Measurements from ENCODE around the gene TM4SF5. TPM values are rescaled to one million over a fixed set of nuclear protein-coding genes. Genes with fewer than 3 reads are reported as not detected.
A peak's percentile ranks its signal among the peaks of the same experiment; 100 is the strongest.

TM4SF5 gene
- total RNA-seq, 3 donors from 2014 or later (not counting 1 experiment from before 2014, with no cell fraction given), result not detected

DNA sequence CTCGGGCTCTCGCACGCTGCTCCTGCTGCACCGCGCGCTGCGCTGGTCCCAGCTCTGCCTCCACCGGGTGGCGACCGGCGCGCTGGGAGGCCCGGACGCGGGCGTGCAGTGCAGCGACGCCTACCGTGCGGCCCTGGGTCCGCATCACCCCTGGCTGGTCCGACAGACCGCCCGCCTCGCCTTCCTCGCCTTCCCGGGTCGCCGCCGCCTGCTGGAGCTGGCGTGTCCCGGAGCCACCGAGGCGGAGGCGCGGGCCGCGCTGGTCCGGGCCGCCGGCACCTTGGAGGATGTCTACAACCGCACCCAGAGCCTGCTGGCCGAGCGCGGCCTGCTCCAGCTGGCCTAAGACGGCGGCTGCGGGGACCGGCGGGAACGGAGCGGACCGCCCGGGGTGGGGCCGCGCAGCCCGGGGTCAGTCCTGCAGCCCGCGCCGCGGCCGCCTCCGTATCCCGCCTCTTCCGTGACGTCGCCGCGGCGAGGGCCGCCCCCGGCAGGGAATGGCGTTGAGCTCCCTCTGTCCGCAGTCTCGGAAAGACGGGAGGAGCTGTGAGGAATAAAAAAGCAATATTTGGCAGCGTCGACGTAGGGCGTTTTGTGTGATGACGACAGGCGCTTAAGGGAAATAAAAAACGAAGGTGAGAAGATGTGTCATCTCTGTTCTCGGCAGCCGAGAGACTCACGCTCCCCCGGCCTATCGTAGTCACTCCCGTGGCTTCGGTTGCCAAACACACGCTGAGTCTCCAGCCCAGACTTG, 18.4 kb downstream of the TM4SF5 start:
- Histone ChIP-seq H3K27me3 (ENCODE audit: control insufficient read depth, insufficient read depth, low read length) (peaks cover 24% of the 10 kb centered on the region), H3K36me3 (ENCODE audit: control insufficient read depth, insufficient read depth, low read length) (no peaks in the 10 kb centered on the region), H3K4me3 (ENCODE audit: low read length) (peak overlapping the region; percentile 59), H3K9me3 (ENCODE audit: control insufficient read depth, insufficient read depth, low read length) (no peaks in the 10 kb centered on the region), H3K27ac (ENCODE audit: low read length) (peak overlapping the region; percentile 79), H3K4me1 (ENCODE audit: control insufficient read depth, insufficient read depth, low read length) (peaks cover 33% of the 10 kb centered on the region)
- H3K27me3 Mint-ChIP-seq (ENCODE audit: low read depth in 2 of 2), result peaks cover 19 to 21% of the 10 kb centered on the region in 2 donors
- DNase-seq, result peak; percentile 78 to 90
- no peaks in the 10 kb centered on the region for H3K36me3 Mint-ChIP-seq
- intact Hi-C loops (cut with micrococcal nuclease), result loop anchor here (2.0 to 5.0 kb wide), 2 partner anchors 17 to 78 kb away; partner anchors contain the start of genes ARRB2 and PLD2
- H3K4me1 Mint-ChIP-seq, result peaks cover 13 to 16% of the 10 kb centered on the region in 2 donors
- H3K4me3 Mint-ChIP-seq, result peak overlapping the region; percentile 93
- peak overlapping the region; percentile 85 for H3K27ac Mint-ChIP-seq
- TF ChIP-seq CTCF (IDR thresholded peaks at IDR 0.05), result peak; percentile 84
- WGBS (ENCODE audit: insufficient coverage), result under 1% methylated on average over 91 of the region's 91 CpGs
- H3K9me3 Mint-ChIP-seq, result no peaks in the 10 kb centered on the region
- ATAC-seq, result peak; percentile 79 to 92 (median 82)

DNA sequence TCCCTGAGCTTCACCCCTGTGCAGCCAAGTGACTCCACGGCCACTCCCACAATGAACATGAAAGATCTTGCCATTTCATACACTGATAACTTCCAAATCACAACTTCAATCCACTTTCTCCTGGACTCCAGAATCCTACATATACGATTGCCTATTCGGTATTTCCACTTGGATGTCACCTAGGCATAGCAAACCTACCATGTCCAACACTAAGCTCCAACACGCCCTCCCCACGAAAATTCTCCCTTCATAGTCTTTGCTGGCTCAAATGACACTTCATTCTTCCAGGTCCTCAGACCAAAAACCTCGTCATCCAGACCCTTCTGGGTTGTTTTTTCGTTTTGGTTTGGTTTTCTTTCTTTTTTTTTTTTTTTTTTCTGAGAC, 19.0 kb downstream of the TM4SF5 start:
- peaks cover 14 to 18% of the 10 kb centered on the region in 2 donors for H3K4me1 Mint-ChIP-seq
- Histone ChIP-seq H3K36me3 (ENCODE audit: control insufficient read depth, insufficient read depth, low read length) (no peaks in the 10 kb centered on the region), H3K9me3 (ENCODE audit: control insufficient read depth, insufficient read depth, low read length) (no peaks in the 10 kb centered on the region), H3K27ac (ENCODE audit: low read length) (peak overlapping the region; percentile 79), H3K27me3 (ENCODE audit: control insufficient read depth, insufficient read depth, low read length) (peaks cover 18% of the 10 kb centered on the region), H3K4me3 (ENCODE audit: low read length) (peak overlapping the region; percentile 59), H3K4me1 (ENCODE audit: control insufficient read depth, insufficient read depth, low read length) (peaks cover 30% of the 10 kb centered on the region)
- peak overlapping the region; percentile 93 for H3K4me3 Mint-ChIP-seq
- H3K9me3 Mint-ChIP-seq, result no peaks in the 10 kb centered on the region
- no peak for ATAC-seq
- 63% methylated on average over 5 of the region's 7 CpGs for WGBS (ENCODE audit: insufficient coverage)
- H3K27ac Mint-ChIP-seq, result peak overlapping the region; percentile 85
- H3K27me3 Mint-ChIP-seq (ENCODE audit: low read depth in 2 of 2), result peaks cover 17 to 21% of the 10 kb centered on the region in 2 donors
- no peaks in the 10 kb centered on the region for H3K36me3 Mint-ChIP-seq
- intact Hi-C loops (cut with micrococcal nuclease), result loop anchor here (2.0 to 5.0 kb wide), 2 partner anchors 16 to 78 kb away; partner anchors contain the start of genes ARRB2 and PLD2
- no peak for DNase-seq
- no peak for TF ChIP-seq CTCF (IDR thresholded peaks at IDR 0.05)

- intact Hi-C loops (cut with micrococcal nuclease), result loop anchor here (5.0 kb wide), 2 partner anchors 42 to 107 kb away; partner anchors contain the start of gene CHRNE
- no CpG with 5 or more reads among the region's 1 CpG for WGBS (ENCODE audit: insufficient coverage)
These were observed 23.5 kb downstream of the TM4SF5 start for GRCh38 chr17:4795168-4795567.

More at GRCh38 chr17:4795168-4795567, 23.5 kb downstream of the TM4SF5 start:
- no peak overlapping the region for H3K4me3 ChIP-seq (ENCODE audit: low read length)
- H3K36me3 ChIP-seq (ENCODE audit: control insufficient read depth, insufficient read depth, low read length), result peaks cover 18% of the 10 kb centered on the region
- no peaks in the 10 kb centered on the region for H3K9me3 Mint-ChIP-seq
- no peak overlapping the region for H3K27ac ChIP-seq (ENCODE audit: low read length)
- ATAC-seq (no peak), DNase-seq (no peak)
- no peaks in the 10 kb centered on the region for H3K9me3 ChIP-seq (ENCODE audit: control insufficient read depth, insufficient read depth, low read length)
- peaks cover 22 to 25% of the 10 kb centered on the region in 2 donors for H3K4me1 Mint-ChIP-seq
- no peak for TF ChIP-seq CTCF (IDR thresholded peaks at IDR 0.05)
- H3K4me1 ChIP-seq (ENCODE audit: control insufficient read depth, insufficient read depth, low read length), result peaks cover 25% of the 10 kb centered on the region
- H3K27ac Mint-ChIP-seq, result peak overlapping the region in 1 of 2 donors; percentile 94
- peak overlapping the region; percentile 100 for H3K4me3 Mint-ChIP-seq
- H3K27me3 Mint-ChIP-seq (ENCODE audit: low read depth in 2 of 2), result peaks cover 0 to 3% of the 10 kb centered on the region in 2 donors
- H3K36me3 Mint-ChIP-seq, result no peaks in the 10 kb centered on the region
- H3K27me3 ChIP-seq (ENCODE audit: control insufficient read depth, insufficient read depth, low read length), result no peaks in the 10 kb centered on the region
